ENCODE results near the gene BBS9.

BBS9 gene

DNA sequence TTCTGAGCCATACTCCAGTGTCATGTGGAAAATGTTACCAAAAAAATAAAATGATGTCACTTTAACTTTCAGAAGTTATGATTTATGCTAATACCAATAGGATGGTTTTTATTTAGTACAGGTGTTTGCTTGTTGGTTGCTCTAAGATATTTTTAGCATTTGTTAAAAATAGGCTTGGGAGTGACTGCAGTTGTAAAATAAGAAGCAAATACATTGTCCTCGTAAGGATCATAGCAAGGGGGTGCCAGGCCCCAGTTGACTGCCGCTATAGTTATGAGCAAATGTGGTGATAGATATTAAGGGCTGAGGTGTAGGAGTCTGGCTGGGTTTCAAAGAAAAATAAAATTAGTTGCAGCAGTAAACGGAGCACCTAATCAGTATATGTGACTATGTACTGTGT is 421.6 kb downstream of the BBS9 start:
- no peaks in the 10 kb centered on the region for H3K9me3 ChIP-seq (ENCODE audit: control insufficient read depth, insufficient read depth, low read length)
- no peak overlapping the region for H3K27ac ChIP-seq (ENCODE audit: low read length)
- H3K4me3 ChIP-seq (ENCODE audit: low read length): no peak overlapping the region
- no peaks in the 10 kb centered on the region for H3K27me3 ChIP-seq (ENCODE audit: control insufficient read depth, insufficient read depth, low read length)
- WGBS (ENCODE audit: insufficient coverage, insufficient read length): no CpG with 5 or more reads among the region's 3 CpGs
- DNase-seq (ENCODE audit: low read depth, low spot score): no peak
- H3K4me1 ChIP-seq (ENCODE audit: control insufficient read depth, insufficient read depth, low read length): no peaks in the 10 kb centered on the region
- no peaks in the 10 kb centered on the region for H3K36me3 ChIP-seq (ENCODE audit: control insufficient read depth, insufficient read depth, low read length)

DNA sequence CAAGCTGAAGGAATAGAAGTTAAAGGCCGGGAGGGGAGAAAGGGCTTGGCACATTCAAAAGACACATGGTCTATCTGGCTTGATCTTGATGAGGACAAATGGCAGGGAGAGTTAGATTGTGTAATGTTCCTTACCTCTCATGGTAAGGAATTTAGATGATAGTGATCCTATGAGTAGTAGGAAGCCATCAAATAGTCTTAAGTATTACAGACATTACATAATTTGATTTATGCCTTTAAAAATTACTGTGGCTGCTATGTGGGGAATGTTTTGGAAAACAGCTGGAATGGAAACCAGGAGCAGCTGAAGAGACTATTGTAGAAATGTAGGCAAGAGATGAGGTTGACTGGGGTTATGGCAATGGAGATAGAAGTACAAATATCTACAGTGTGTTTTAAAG is 424.7 kb downstream of the BBS9 start:
- Histone ChIP-seq H3K9me3 (ENCODE audit: control insufficient read depth, insufficient read depth, low read length) (no peaks in the 10 kb centered on the region), H3K27ac (ENCODE audit: low read length) (no peak overlapping the region), H3K4me3 (ENCODE audit: low read length) (no peak overlapping the region), H3K36me3 (ENCODE audit: control insufficient read depth, insufficient read depth, low read length) (no peaks in the 10 kb centered on the region), H3K27me3 (ENCODE audit: control insufficient read depth, insufficient read depth, low read length) (no peaks in the 10 kb centered on the region), H3K4me1 (ENCODE audit: control insufficient read depth, insufficient read depth, low read length) (no peaks in the 10 kb centered on the region)
- no CpG with 5 or more reads among the region's 1 CpG for WGBS (ENCODE audit: insufficient coverage, insufficient read length)
- DNase-seq (ENCODE audit: low read depth, low spot score): no peak

DNA sequence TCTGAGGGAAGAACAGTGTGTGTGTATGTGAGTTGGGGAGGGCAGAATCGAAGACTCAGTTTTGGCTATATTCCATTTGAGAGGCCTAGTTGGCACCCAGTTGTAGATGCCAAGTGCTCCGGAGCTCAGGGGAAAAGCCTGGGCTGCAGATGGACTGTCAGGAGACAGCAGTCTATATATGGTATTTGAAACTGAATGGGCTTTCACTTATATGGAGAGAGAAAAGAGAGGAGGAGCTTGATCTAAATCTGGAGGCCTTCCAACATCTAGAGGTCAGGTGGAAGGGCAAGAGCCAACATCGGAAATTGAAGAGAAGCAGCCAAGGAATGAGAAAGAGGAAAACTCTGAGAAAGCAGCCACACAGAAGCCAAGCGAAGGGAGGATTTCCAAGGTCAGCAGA is 425.2 kb downstream of the BBS9 start:
- no peak overlapping the region for H3K4me3 ChIP-seq (ENCODE audit: low read length)
- no CpG with 5 or more reads among the region's 4 CpGs for WGBS (ENCODE audit: insufficient coverage, insufficient read length)

DNA sequence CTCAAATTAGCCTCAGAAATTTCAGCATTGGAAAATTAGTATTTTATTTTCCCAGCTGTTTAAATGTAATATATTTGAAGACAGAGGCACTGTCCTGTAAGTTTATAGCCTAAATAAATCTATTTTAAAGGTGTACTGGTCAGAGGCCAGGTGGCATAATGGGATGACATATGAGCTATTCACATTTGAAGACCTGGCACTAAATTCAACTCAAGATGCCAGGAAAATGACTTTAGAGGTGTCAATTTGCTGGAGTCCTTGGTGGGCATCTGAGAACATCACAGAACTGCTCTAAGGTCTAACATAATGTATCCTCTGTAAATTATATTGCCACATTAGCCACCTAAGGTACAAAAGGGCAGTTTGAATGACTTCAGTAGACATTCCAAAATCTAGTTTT is 427.1 kb downstream of the BBS9 start:
- DNase-seq (ENCODE audit: low read depth, low spot score): no peak
- H3K4me1 ChIP-seq (ENCODE audit: control insufficient read depth, insufficient read depth, low read length): no peaks in the 10 kb centered on the region
- H3K36me3 ChIP-seq (ENCODE audit: control insufficient read depth, insufficient read depth, low read length): no peaks in the 10 kb centered on the region
- H3K27ac ChIP-seq (ENCODE audit: low read length): no peak overlapping the region
- no peak overlapping the region for H3K4me3 ChIP-seq (ENCODE audit: low read length)
- H3K27me3 ChIP-seq (ENCODE audit: control insufficient read depth, insufficient read depth, low read length): no peaks in the 10 kb centered on the region; the same call in 1 of the 2 replicates
- H3K9me3 ChIP-seq (ENCODE audit: control insufficient read depth, insufficient read depth, low read length): no peaks in the 10 kb centered on the region

More for the DNA sequence above, 425.2 kb downstream of the BBS9 start:
- H3K36me3 ChIP-seq (ENCODE audit: control insufficient read depth, insufficient read depth, low read length): no peaks in the 10 kb centered on the region
- no peaks in the 10 kb centered on the region for H3K9me3 ChIP-seq (ENCODE audit: control insufficient read depth, insufficient read depth, low read length)
- H3K27ac ChIP-seq (ENCODE audit: low read length): no peak overlapping the region
- no peaks in the 10 kb centered on the region for H3K4me1 ChIP-seq (ENCODE audit: control insufficient read depth, insufficient read depth, low read length)
- DNase-seq (ENCODE audit: low read depth, low spot score): no peak
- no peaks in the 10 kb centered on the region for H3K27me3 ChIP-seq (ENCODE audit: control insufficient read depth, insufficient read depth, low read length)

DNA sequence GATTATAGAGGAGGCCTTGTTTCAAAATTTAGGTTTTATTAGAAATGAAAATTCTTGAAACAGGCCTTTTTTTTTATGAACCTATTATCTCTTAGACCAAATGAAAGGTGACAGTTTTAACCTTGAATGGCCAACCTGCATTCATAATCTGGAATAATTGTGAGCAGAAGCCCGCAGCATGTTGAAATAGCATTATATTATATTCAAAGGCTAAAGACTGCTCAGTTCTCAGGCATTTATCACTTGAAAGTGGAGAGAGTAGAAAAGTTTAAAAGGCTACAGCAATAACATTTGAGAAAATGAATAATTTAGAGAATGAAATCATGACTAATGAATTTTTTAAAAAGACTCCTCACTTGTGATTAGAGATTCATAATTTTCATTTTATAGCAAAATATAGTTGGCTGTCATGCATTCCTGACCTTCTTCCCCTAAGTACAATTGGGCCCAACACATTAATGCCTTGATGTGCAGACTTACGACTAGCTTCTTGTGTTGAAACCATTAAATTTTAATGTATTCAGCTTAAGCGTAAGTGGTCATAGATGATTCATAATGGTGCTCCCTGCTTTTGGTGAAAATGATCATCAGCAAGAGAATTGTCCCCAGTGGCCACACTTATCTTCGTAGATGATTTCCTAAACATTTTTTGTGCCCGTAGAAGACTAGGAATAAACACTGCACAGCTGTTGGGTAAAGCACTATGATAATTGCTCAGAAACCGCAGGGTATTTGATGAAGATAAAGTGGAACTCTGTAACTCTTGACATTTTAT is 429.4 kb downstream of the BBS9 start:
- DNase-seq (ENCODE audit: low read depth, low spot score): no peak
- WGBS (ENCODE audit: insufficient coverage, insufficient read length): no CpG with 5 or more reads among the region's 6 CpGs
- no peaks in the 10 kb centered on the region for H3K36me3 ChIP-seq (ENCODE audit: control insufficient read depth, insufficient read depth, low read length)
- no peaks in the 10 kb centered on the region for H3K4me1 ChIP-seq (ENCODE audit: control insufficient read depth, insufficient read depth, low read length)
- no peaks in the 10 kb centered on the region for H3K9me3 ChIP-seq (ENCODE audit: control insufficient read depth, insufficient read depth, low read length)
- H3K27me3 ChIP-seq (ENCODE audit: control insufficient read depth, insufficient read depth, low read length): no peaks in the 10 kb centered on the region; the same call in 1 of the 2 replicates
- H3K27ac ChIP-seq (ENCODE audit: low read length): no peak overlapping the region
- no peak overlapping the region for H3K4me3 ChIP-seq (ENCODE audit: low read length)

DNA sequence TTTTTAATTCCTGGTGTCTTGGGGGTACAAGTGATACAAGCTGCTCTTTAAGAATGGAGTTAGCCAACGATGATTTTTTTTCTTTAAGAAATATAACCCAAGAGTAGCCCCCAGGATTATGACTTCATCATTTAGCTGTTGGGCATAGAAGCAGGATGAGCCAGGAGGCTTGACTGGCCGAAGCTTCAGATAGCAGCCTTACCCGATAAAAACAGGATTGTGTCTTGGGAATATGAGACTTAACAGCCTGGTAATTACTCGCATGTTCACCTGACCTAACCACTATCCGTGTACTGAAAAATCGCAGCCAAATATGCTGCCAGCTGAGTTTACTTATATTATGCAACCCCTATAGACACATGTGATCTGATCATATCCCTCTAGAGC is 430.0 kb downstream of the BBS9 start:
- no CpG with 5 or more reads among the region's 6 CpGs for WGBS (ENCODE audit: insufficient coverage, insufficient read length)
- DNase-seq (ENCODE audit: low read depth, low spot score): no peak
- no peaks in the 10 kb centered on the region for H3K4me1 ChIP-seq (ENCODE audit: control insufficient read depth, insufficient read depth, low read length)
- H3K36me3 ChIP-seq (ENCODE audit: control insufficient read depth, insufficient read depth, low read length): no peaks in the 10 kb centered on the region
- H3K27ac ChIP-seq (ENCODE audit: low read length): no peak overlapping the region
- no peak overlapping the region for H3K4me3 ChIP-seq (ENCODE audit: low read length)
- no peaks in the 10 kb centered on the region for H3K9me3 ChIP-seq (ENCODE audit: control insufficient read depth, insufficient read depth, low read length)
- no peaks in the 10 kb centered on the region; the same call in 1 of the 2 replicates for H3K27me3 ChIP-seq (ENCODE audit: control insufficient read depth, insufficient read depth, low read length)

DNA sequence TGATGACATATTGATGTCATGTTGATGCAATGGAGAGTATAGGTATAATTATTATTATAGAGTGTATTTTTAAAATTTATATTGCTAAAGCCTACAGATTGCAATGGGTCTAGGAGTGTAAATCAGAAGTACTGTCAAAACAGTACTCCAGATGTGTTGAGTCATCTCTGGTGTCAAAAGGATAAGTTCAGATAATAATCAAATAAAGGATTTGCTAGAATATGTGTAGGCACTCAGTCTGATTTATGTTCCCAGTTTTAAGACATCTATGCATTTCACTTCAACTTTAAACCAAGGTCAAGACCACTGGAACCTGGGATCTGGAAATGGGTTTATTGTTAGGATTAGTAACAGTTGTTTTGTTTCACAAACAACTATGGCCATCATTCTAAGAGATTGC is 433.6 kb downstream of the BBS9 start:
- H3K27me3 ChIP-seq (ENCODE audit: control insufficient read depth, insufficient read depth, low read length): no peaks in the 10 kb centered on the region; the same call in 1 of the 2 replicates
- H3K9me3 ChIP-seq (ENCODE audit: control insufficient read depth, insufficient read depth, low read length): no peaks in the 10 kb centered on the region
- H3K27ac ChIP-seq (ENCODE audit: low read length): no peak overlapping the region
- no peaks in the 10 kb centered on the region for H3K36me3 ChIP-seq (ENCODE audit: control insufficient read depth, insufficient read depth, low read length)
- DNase-seq (ENCODE audit: low read depth, low spot score): no peak
- H3K4me3 ChIP-seq (ENCODE audit: low read length): no peak overlapping the region
- no peaks in the 10 kb centered on the region for H3K4me1 ChIP-seq (ENCODE audit: control insufficient read depth, insufficient read depth, low read length)

DNA sequence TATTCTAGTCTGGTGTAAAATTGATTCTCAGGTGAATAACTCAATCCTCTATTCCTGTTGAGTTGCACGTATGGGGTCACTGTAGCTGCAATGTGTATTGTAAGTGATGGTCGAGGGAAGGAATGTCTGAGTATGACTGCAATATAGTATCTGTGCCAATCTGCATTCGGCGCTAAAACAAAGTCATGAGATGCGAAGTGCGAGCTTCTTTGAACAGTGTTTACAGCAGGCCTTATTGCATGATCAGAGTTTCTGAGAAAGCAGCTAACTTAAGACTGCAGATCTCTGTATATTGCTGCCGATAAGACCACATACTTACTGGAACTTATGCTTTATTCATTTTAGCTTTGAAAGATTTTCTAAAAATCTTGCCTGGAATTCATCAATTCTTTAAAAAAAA is 434.3 kb downstream of the BBS9 start:
- WGBS (ENCODE audit: insufficient coverage, insufficient read length): no CpG with 5 or more reads among the region's 7 CpGs
- Histone ChIP-seq H3K4me3 (ENCODE audit: low read length) (no peak overlapping the region), H3K4me1 (ENCODE audit: control insufficient read depth, insufficient read depth, low read length) (no peaks in the 10 kb centered on the region), H3K27ac (ENCODE audit: low read length) (no peak overlapping the region), H3K9me3 (ENCODE audit: control insufficient read depth, insufficient read depth, low read length) (no peaks in the 10 kb centered on the region), H3K27me3 (ENCODE audit: control insufficient read depth, insufficient read depth, low read length) (no peaks in the 10 kb centered on the region; the same call in 1 of the 2 replicates), H3K36me3 (ENCODE audit: control insufficient read depth, insufficient read depth, low read length) (no peaks in the 10 kb centered on the region)
- DNase-seq (ENCODE audit: low read depth, low spot score): no peak

DNA sequence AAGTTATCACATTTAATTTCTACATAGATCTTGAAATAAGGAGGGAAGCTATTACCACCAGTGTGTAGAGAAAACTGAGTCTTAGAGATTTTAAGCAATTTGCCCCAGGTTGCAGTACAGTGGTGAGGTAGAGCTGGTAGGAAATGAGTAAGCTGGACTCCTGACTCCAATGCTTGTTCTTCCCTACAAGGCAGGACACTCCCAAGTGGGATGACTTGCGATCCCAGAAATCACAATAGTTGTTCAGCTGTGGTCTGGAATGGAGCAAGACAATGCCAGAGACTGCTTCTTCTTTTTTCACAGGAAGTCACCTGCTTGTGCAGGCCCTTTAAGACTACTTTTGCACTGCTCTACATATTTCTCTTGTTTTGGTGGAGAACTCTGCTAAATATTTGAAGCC is 448.8 kb downstream of the BBS9 start:
- no peak for DNase-seq (ENCODE audit: low read depth, low spot score)
- WGBS (ENCODE audit: insufficient coverage, insufficient read length): no CpG with 5 or more reads among the region's 1 CpG
- no peaks in the 10 kb centered on the region for H3K27me3 ChIP-seq (ENCODE audit: control insufficient read depth, insufficient read depth, low read length)
- no peaks in the 10 kb centered on the region for H3K36me3 ChIP-seq (ENCODE audit: control insufficient read depth, insufficient read depth, low read length)
- H3K4me1 ChIP-seq (ENCODE audit: control insufficient read depth, insufficient read depth, low read length): no peaks in the 10 kb centered on the region
- no peaks in the 10 kb centered on the region for H3K9me3 ChIP-seq (ENCODE audit: control insufficient read depth, insufficient read depth, low read length)
- no peak overlapping the region for H3K27ac ChIP-seq (ENCODE audit: low read length)
- H3K4me3 ChIP-seq (ENCODE audit: low read length): no peak overlapping the region

DNA sequence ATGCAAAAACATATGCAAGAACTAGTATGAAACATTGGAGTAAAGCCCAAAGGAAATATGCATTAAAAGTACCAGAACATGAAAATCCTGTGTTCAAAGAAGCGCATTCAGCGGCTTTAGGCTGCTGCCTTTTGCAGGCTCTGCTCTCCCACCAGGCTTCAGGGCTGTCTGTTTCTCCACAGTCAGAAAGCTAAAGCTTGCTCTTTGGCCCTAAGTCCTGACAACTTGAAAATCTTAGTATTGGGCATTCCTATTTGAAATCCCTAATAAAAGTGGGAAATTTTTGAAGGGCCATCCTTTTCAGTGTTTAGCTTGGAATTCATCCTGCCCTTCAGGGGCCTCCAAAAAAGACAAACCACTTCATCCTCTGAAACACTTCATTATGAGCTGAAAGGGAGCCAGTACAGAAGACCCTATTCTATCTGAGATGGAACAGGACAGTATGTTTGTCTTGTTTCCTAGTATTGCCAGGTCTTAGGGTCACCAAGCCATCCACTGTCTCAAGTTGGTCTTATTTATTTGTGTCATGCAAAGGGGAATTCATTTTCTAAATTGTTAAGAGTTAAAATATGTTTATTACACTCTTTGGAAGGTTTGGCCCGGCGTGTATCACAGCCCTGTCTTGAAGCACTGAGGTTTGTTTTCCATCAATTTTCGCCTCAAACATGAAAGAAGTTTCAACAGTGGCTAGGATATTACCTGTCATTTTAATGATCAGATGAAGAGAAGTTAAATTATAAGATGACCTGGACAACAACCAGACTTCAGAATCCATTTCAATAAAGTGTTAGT is 449.7 kb downstream of the BBS9 start:
- Histone ChIP-seq H3K27me3 (ENCODE audit: control insufficient read depth, insufficient read depth, low read length) (no peaks in the 10 kb centered on the region), H3K36me3 (ENCODE audit: control insufficient read depth, insufficient read depth, low read length) (no peaks in the 10 kb centered on the region), H3K9me3 (ENCODE audit: control insufficient read depth, insufficient read depth, low read length) (no peaks in the 10 kb centered on the region), H3K27ac (ENCODE audit: low read length) (no peak overlapping the region), H3K4me3 (ENCODE audit: low read length) (no peak overlapping the region), H3K4me1 (ENCODE audit: control insufficient read depth, insufficient read depth, low read length) (no peaks in the 10 kb centered on the region)
- no CpG with 5 or more reads among the region's 5 CpGs for WGBS (ENCODE audit: insufficient coverage, insufficient read length)
- DNase-seq (ENCODE audit: low read depth, low spot score): no peak

DNA sequence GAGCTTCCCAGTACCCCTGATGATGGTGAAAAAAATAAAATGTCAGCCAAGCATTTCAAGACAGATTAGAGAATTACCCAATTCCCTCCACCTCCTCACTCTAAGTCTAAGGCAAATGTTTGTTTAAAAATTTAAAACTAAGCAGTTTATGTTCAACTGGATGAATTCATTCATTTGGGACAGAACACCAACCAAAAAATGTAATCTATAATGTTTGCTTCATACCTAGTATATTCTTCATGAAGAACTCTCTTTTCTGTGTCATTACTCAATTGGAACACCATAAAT is 450.3 kb downstream of the BBS9 start:
- Histone ChIP-seq H3K36me3 (ENCODE audit: control insufficient read depth, insufficient read depth, low read length) (no peaks in the 10 kb centered on the region), H3K4me1 (ENCODE audit: control insufficient read depth, insufficient read depth, low read length) (no peaks in the 10 kb centered on the region), H3K27ac (ENCODE audit: low read length) (no peak overlapping the region), H3K4me3 (ENCODE audit: low read length) (no peak overlapping the region), H3K9me3 (ENCODE audit: control insufficient read depth, insufficient read depth, low read length) (no peaks in the 10 kb centered on the region), H3K27me3 (ENCODE audit: control insufficient read depth, insufficient read depth, low read length) (no peaks in the 10 kb centered on the region)
- DNase-seq (ENCODE audit: low read depth, low spot score): no peak

Measured in iPS DF 6.9 (cell line).